ENCODE measurements around the gene HECTD2.
"Not testable (repeated sequence)": the region's sequence is repeated elsewhere in the genome, so short reads cannot be mapped to it uniquely, and the experiment has no call there.

HECTD2 gene

GRCh38 chr10:91422915-91423314 lies 12.8 kb downstream of the HECTD2 start:
- Histone ChIP-seq H3K4me1 (ENCODE audit: insufficient read depth, low read length) (no peaks in the 10 kb centered on the region), H3K36me3 (ENCODE audit: insufficient read depth, low read length) (peaks cover 6% of the 10 kb centered on the region), H3K4me3 (ENCODE audit: low read length) (no peak overlapping the region), H3K9me3 (ENCODE audit: low read length) (peaks cover 3% of the 10 kb centered on the region), H2AFZ (ENCODE audit: low read depth, low read length) (no peak overlapping the region), H3K27me3 (ENCODE audit: insufficient read depth, low read length) (no peaks in the 10 kb centered on the region)

GRCh38 chr10:91424016-91424415 lies 13.9 kb downstream of the HECTD2 start:
- H3K27me3 ChIP-seq (ENCODE audit: insufficient read depth, low read length) = no peaks in the 10 kb centered on the region
- H3K9me3 ChIP-seq (ENCODE audit: low read length) = peaks cover 3% of the 10 kb centered on the region
- no peaks in the 10 kb centered on the region for H3K4me1 ChIP-seq (ENCODE audit: insufficient read depth, low read length)

GRCh38 chr10:91432175-91432574 lies 22.0 kb downstream of the HECTD2 start:
- Histone ChIP-seq H3K27me3 (ENCODE audit: insufficient read depth, low read length) (no peaks in the 10 kb centered on the region), H3K36me3 (ENCODE audit: insufficient read depth, low read length) (peaks cover 10% of the 10 kb centered on the region), H2AFZ (ENCODE audit: low read depth, low read length) (no peak overlapping the region), H3K4me1 (ENCODE audit: insufficient read depth, low read length) (peaks cover 32% of the 10 kb centered on the region), H3K9me3 (ENCODE audit: low read length) (peaks cover 2% of the 10 kb centered on the region), H3K4me3 (ENCODE audit: low read length) (no peak overlapping the region)

More at GRCh38 chr10:91424016-91424415, 13.9 kb downstream of the HECTD2 start:
- peaks cover 6% of the 10 kb centered on the region for H3K36me3 ChIP-seq (ENCODE audit: insufficient read depth, low read length)
- H2AFZ ChIP-seq (ENCODE audit: low read depth, low read length) = no peak overlapping the region
- H3K4me3 ChIP-seq (ENCODE audit: low read length) = no peak overlapping the region

- Histone ChIP-seq H3K27me3 (ENCODE audit: insufficient read depth, low read length) (no peaks in the 10 kb centered on the region), H3K4me3 (ENCODE audit: low read length) (no peak overlapping the region), H3K9me3 (ENCODE audit: low read length) (peaks cover 9% of the 10 kb centered on the region), H2AFZ (ENCODE audit: low read depth, low read length) (no peak overlapping the region), H3K4me1 (ENCODE audit: insufficient read depth, low read length) (peaks cover 32% of the 10 kb centered on the region), H3K36me3 (ENCODE audit: insufficient read depth, low read length) (peaks cover 16% of the 10 kb centered on the region)
These were observed 23.5 kb downstream of the HECTD2 start for GRCh38 chr10:91433620-91434019.

GRCh38 chr10:91434041-91434440 lies 23.9 kb downstream of the HECTD2 start:
- Histone ChIP-seq H3K4me1 (ENCODE audit: insufficient read depth, low read length) (peaks cover 32% of the 10 kb centered on the region), H3K36me3 (ENCODE audit: insufficient read depth, low read length) (peaks cover 16% of the 10 kb centered on the region), H3K27me3 (ENCODE audit: insufficient read depth, low read length) (no peaks in the 10 kb centered on the region), H2AFZ (ENCODE audit: low read depth, low read length) (no peak overlapping the region), H3K9me3 (ENCODE audit: low read length) (peaks cover 9% of the 10 kb centered on the region), H3K4me3 (ENCODE audit: low read length) (no peak overlapping the region)

- Histone ChIP-seq H2AFZ (ENCODE audit: low read depth, low read length) (no peak overlapping the region), H3K27me3 (ENCODE audit: insufficient read depth, low read length) (no peaks in the 10 kb centered on the region), H3K4me1 (ENCODE audit: insufficient read depth, low read length) (peaks cover 32% of the 10 kb centered on the region), H3K4me3 (ENCODE audit: low read length) (no peak overlapping the region), H3K36me3 (ENCODE audit: insufficient read depth, low read length) (peaks cover 16% of the 10 kb centered on the region), H3K9me3 (ENCODE audit: low read length) (peaks cover 9% of the 10 kb centered on the region)
These were observed 25.1 kb downstream of the HECTD2 start for GRCh38 chr10:91435241-91435640.

- H3K27me3 ChIP-seq (ENCODE audit: insufficient read depth, low read length); H3K9me3 ChIP-seq (ENCODE audit: low read length); H2AFZ ChIP-seq (ENCODE audit: low read depth, low read length); H3K4me3 ChIP-seq (ENCODE audit: low read length): not testable (repeated sequence)
- peaks cover 13% of the 10 kb centered on the region for H3K36me3 ChIP-seq (ENCODE audit: insufficient read depth, low read length)
- H3K4me1 ChIP-seq (ENCODE audit: insufficient read depth, low read length) = peaks cover 32% of the 10 kb centered on the region
These were observed 28.1 kb downstream of the HECTD2 start for GRCh38 chr10:91438228-91438627.

GRCh38 chr10:91444211-91445182 lies 34.4 kb downstream of the HECTD2 start:
- Histone ChIP-seq H3K4me3 (ENCODE audit: low read length) (no peak overlapping the region), H3K36me3 (ENCODE audit: insufficient read depth, low read length) (peaks cover 22% of the 10 kb centered on the region), H3K4me1 (ENCODE audit: insufficient read depth, low read length) (no peaks in the 10 kb centered on the region), H3K27me3 (ENCODE audit: insufficient read depth, low read length) (no peaks in the 10 kb centered on the region), H3K9me3 (ENCODE audit: low read length) (peaks cover 6% of the 10 kb centered on the region), H2AFZ (ENCODE audit: low read depth, low read length) (no peak overlapping the region)

GRCh38 chr10:91452063-91452462 lies 41.9 kb downstream of the HECTD2 start:
- Histone ChIP-seq H3K4me1 (ENCODE audit: insufficient read depth, low read length) (no peaks in the 10 kb centered on the region), H3K9me3 (ENCODE audit: low read length) (peaks cover 16% of the 10 kb centered on the region), H2AFZ (ENCODE audit: low read depth, low read length) (no peak overlapping the region), H3K27me3 (ENCODE audit: insufficient read depth, low read length) (no peaks in the 10 kb centered on the region), H3K4me3 (ENCODE audit: low read length) (no peak overlapping the region), H3K36me3 (ENCODE audit: insufficient read depth, low read length) (no peaks in the 10 kb centered on the region)

- Histone ChIP-seq H3K9me3 (ENCODE audit: low read length) (peaks cover 16% of the 10 kb centered on the region), H3K4me1 (ENCODE audit: insufficient read depth, low read length) (no peaks in the 10 kb centered on the region), H2AFZ (ENCODE audit: low read depth, low read length) (no peak overlapping the region), H3K4me3 (ENCODE audit: low read length) (no peak overlapping the region), H3K36me3 (ENCODE audit: insufficient read depth, low read length) (no peaks in the 10 kb centered on the region), H3K27me3 (ENCODE audit: insufficient read depth, low read length) (no peaks in the 10 kb centered on the region)
These were observed 43.4 kb downstream of the HECTD2 start for GRCh38 chr10:91453535-91453934.

- H3K36me3 ChIP-seq (ENCODE audit: insufficient read depth, low read length) = peaks cover 11% of the 10 kb centered on the region
- not testable (repeated sequence) for H3K4me3 ChIP-seq (ENCODE audit: low read length); H2AFZ ChIP-seq (ENCODE audit: low read depth, low read length); H3K27me3 ChIP-seq (ENCODE audit: insufficient read depth, low read length); H3K4me1 ChIP-seq (ENCODE audit: insufficient read depth, low read length)
- peaks cover 14% of the 10 kb centered on the region for H3K9me3 ChIP-seq (ENCODE audit: low read length)
These were observed 45.0 kb downstream of the HECTD2 start for GRCh38 chr10:91455135-91455534.

- Histone ChIP-seq H3K27me3 (ENCODE audit: insufficient read depth, low read length) (no peaks in the 10 kb centered on the region), H3K4me1 (ENCODE audit: insufficient read depth, low read length) (no peaks in the 10 kb centered on the region), H3K4me3 (ENCODE audit: low read length) (no peak overlapping the region), H3K9me3 (ENCODE audit: low read length) (peaks cover 15% of the 10 kb centered on the region), H3K36me3 (ENCODE audit: insufficient read depth, low read length) (peaks cover 61% of the 10 kb centered on the region), H2AFZ (ENCODE audit: low read depth, low read length) (no peak overlapping the region)
These were observed 50.5 kb downstream of the HECTD2 start for GRCh38 chr10:91460681-91461080.

- H3K9me3 ChIP-seq (ENCODE audit: low read length) = peaks cover 23% of the 10 kb centered on the region
- no peak overlapping the region for H2AFZ ChIP-seq (ENCODE audit: low read depth, low read length)
- H3K4me1 ChIP-seq (ENCODE audit: insufficient read depth, low read length) = no peaks in the 10 kb centered on the region
- no peak overlapping the region for H3K4me3 ChIP-seq (ENCODE audit: low read length)
- H3K27me3 ChIP-seq (ENCODE audit: insufficient read depth, low read length) = no peaks in the 10 kb centered on the region
- peaks cover 79% of the 10 kb centered on the region for H3K36me3 ChIP-seq (ENCODE audit: insufficient read depth, low read length)
These were observed 52.3 kb downstream of the HECTD2 start for GRCh38 chr10:91462423-91462822.
